GM12878 (cell line): ENCODE measurements around the gene NUDCD2. TPM values are rescaled to one million over a fixed set of nuclear protein-coding genes. Genes with fewer than 3 reads are reported as not detected.

ENCODE experiments used
- ATAC-seq: fragments of 200-7000 bp; cut with Tn5 transposase; 3 replicates; pipeline ENCODE4 v1.9.1; 2020; ENCODE audit warnings: mild to moderate bottlenecking, moderate library complexity
- BruUV-seq: library from RNA; stranded (reverse); fragments of 400-500 nt; replicated peaks from 2 replicates; lab custom pipeline; 2021; lab: Mats Ljungman, UMichigan
- CTCF ChIA-PET: fragments of 300-600 bp; sonication (Branson Sonifier 250); formaldehyde crosslinking; extraction: SDS; loops from one replicate; lab custom pipeline; 2021; ENCODE audit warnings: inconsistent platforms; lab: Yijun Ruan, JAX
- POLR2A ChIA-PET: fragments of 350-600 bp; formaldehyde crosslinking; extraction: SDS; loops from one replicate; lab custom pipeline; 2021; ENCODE audit warnings: inconsistent platforms; lab: Charles Lee
- RAD21 ChIA-PET: fragments of 300-600 bp; sonication (Branson Sonifier 250); formaldehyde crosslinking; loops from one replicate; lab custom pipeline; 2023; ENCODE audit warnings: antibody characterized with exemption; ENCODE audit not compliant: unreplicated experiment; lab: Charles Lee
- SMC1A ChIA-PET: fragments of 300-600 bp; sonication (Branson Sonifier 250); formaldehyde crosslinking; loops from one replicate; lab custom pipeline; 2023; ENCODE audit not compliant: unreplicated experiment, uncharacterized antibody; lab: Charles Lee
- DNase-seq: peaks from one replicate; pipeline ENCODE4 v3.0.0-alpha.2; 2011; ENCODE audit warnings: low read depth, low spot score
- FAIRE-seq: peaks from 3 replicates; lab custom pipeline; 2011; peaks lifted over from hg19 to GRCh38; lab: Jason Lieb, UNC
- H2AFZ ChIP-seq: 2 replicates; pipeline ENCODE4 v1.6.0; 2011; ENCODE audit warnings: low read depth, low read length, control low read depth; ENCODE audit not compliant: control insufficient read depth
- H3K27ac ChIP-seq: 2 replicates; pipeline ENCODE4 v1.5.1; 2011; ENCODE audit warnings: control low read depth; ENCODE audit not compliant: control insufficient read depth, insufficient read depth
- H3K27me3 ChIP-seq, 2 experiments: replicated peaks in 1 of 2; 2 replicates each; pipeline versions ENCODE4 v1.6.0 to v1.6.1; 2011; ENCODE audit warnings: low read length in 1 of 2; ENCODE audit not compliant: control insufficient read depth in 2 of 2, insufficient read depth in 2 of 2
- H3K36me3 ChIP-seq, 2 experiments: 2 replicates each; pipeline ENCODE4 v1.5.1; 2011; ENCODE audit warnings: low read length in 1 of 2; ENCODE audit not compliant: control insufficient read depth in 2 of 2, insufficient read depth in 2 of 2
- H3K4me1 ChIP-seq: 2 replicates; pipeline ENCODE4 v1.6.1; 2011; ENCODE audit warnings: mild to moderate bottlenecking, low read length, moderate library complexity, mixed read lengths; ENCODE audit not compliant: control insufficient read depth, insufficient read depth
- H3K4me2 ChIP-seq: 2 replicates; pipeline ENCODE4 v1.6.0; 2011; ENCODE audit warnings: control low read depth; ENCODE audit not compliant: control insufficient read depth, insufficient read depth
- H3K4me3 ChIP-seq: fragments of 200-600 bp; sonication (generic); 2 replicates; pipeline ENCODE4 v1.5.1; 2016
- H3K79me2 ChIP-seq: 2 replicates; pipeline ENCODE4 v1.6.0; 2011; ENCODE audit warnings: low read length; ENCODE audit not compliant: control insufficient read depth, insufficient read depth
- H3K9ac ChIP-seq: 2 replicates; pipeline ENCODE4 v1.8.0; 2011; ENCODE audit warnings: low read length, control low read depth, mixed read lengths; ENCODE audit not compliant: control insufficient read depth, insufficient read depth
- H3K9me3 ChIP-seq: replicated peaks from 3 replicates; pipeline ENCODE4 v1.5.1; 2011; ENCODE audit warnings: mild to moderate bottlenecking, low read length; ENCODE audit not compliant: control insufficient read depth, insufficient read depth
- H4K20me1 ChIP-seq: 2 replicates; pipeline ENCODE4 v1.6.0; 2011; ENCODE audit not compliant: control insufficient read depth, insufficient read depth
- ATF7 ChIP-seq: fragments of 450-650 bp; IDR thresholded peaks from 2 replicates; pipeline ENCODE4 v1.6.1; 2016; ENCODE audit warnings: low read depth, mild to moderate bottlenecking
- HCFC1 ChIP-seq: fragments of 150-350 bp; IDR thresholded peaks from 2 replicates; pipeline ENCODE4 v1.6.1; 2014; ENCODE audit warnings: low read length
- HDAC2 ChIP-seq: fragments of 200-600 bp; sonication (generic); IDR thresholded peaks from 2 replicates; pipeline ENCODE4 v1.6.1; 2017
- KAT2A ChIP-seq: conservative IDR thresholded peaks from 2 replicates; pipeline ENCODE4 v1.6.1; 2011; ENCODE audit warnings: low read depth, low read length; ENCODE audit not compliant: control insufficient read depth
- MEF2B ChIP-seq: fragments of 450-650 bp; IDR thresholded peaks from 2 replicates; pipeline ENCODE4 v1.6.1; 2018; ENCODE audit warnings: mild to moderate bottlenecking, moderate library complexity; ENCODE audit not compliant: partially characterized antibody, poor library complexity, severe bottlenecking
- NFXL1 ChIP-seq: fragments of 450-650 bp; IDR thresholded peaks from 2 replicates; pipeline ENCODE4 v1.6.1; 2017; ENCODE audit warnings: antibody characterized with exemption, mild to moderate bottlenecking, borderline replicate concordance
- PAX8 ChIP-seq: fragments of 450-650 bp; IDR thresholded peaks from 2 replicates; pipeline ENCODE4 v1.6.1; 2017; ENCODE audit warnings: mild to moderate bottlenecking, moderate library complexity
- RFX5 ChIP-seq: IDR thresholded peaks from 2 replicates; pipeline ENCODE4 v1.6.1; 2011; ENCODE audit warnings: low read depth, low read length, improper control_type of control experiment
- SIX5 ChIP-seq: IDR thresholded peaks from 2 replicates; pipeline ENCODE4 v1.6.1; 2011; ENCODE audit warnings: mild to moderate bottlenecking, low read depth, low read length, moderate library complexity; ENCODE audit not compliant: severe bottlenecking
- TCF12 ChIP-seq: IDR thresholded peaks from 2 replicates; pipeline ENCODE4 v1.6.1; 2011; ENCODE audit warnings: low read depth, mild to moderate bottlenecking, low read length
- YBX1 ChIP-seq: fragments of 450-650 bp; IDR thresholded peaks from 2 replicates; pipeline ENCODE4 v1.6.1; 2016; ENCODE audit warnings: antibody characterized with exemption
- YY1 ChIP-seq: IDR thresholded peaks from 2 replicates; pipeline ENCODE4 v1.6.1; 2011; ENCODE audit warnings: low read depth, mild to moderate bottlenecking, low read length
- ZSCAN29 ChIP-seq: fragments of 450-650 bp; IDR thresholded peaks from 2 replicates; pipeline ENCODE4 v1.6.1; 2017; ENCODE audit warnings: mild to moderate bottlenecking, moderate library complexity
- WGBS: methylation state at CpG from one replicate; pipeline ENCODE4 v1.1.6; 2016; ENCODE audit warnings: low lambda C conversion rate; ENCODE audit not compliant: insufficient replicate concordance, insufficient coverage; ENCODE audit errors: missing lambda C conversion rate; 5-methylcytosine and 5-hydroxymethylcytosine counted together
- in situ Hi-C: fragments of 300-500 bp; cut with MboI; formaldehyde crosslinking; loops from 9 replicates; pipeline ENCODE4 v1.14.3; 2018; ENCODE audit warnings: mixed read lengths
- intact Hi-C: fragments of 100-400 bp; cut with micrococcal nuclease; formaldehyde crosslinking; loops from one replicate; pipeline ENCODE4 v1.14.2; 2022; ENCODE audit not compliant: unreplicated experiment
- polyA plus RNA-seq, 11 experiments: library from polyadenylated mRNA; depleted of rRNA in 4 of 11; unstranded in 6 of 11; stranded (reverse) in 5 of 11; fragments of >200 nt; fragmentation: Nextera tagmentation in 4 of 11; fragmentation: Illumina TruSeq in 1 of 11; extraction: Ambion mirVana in 4 of 11; extraction: Trizol in 1 of 11; gene quantifications; 1 replicate in 1 of 11; 2 replicates in 10 of 11; pipeline versions ENCODE4 v1.2.1 to v1.2.3, GENCODE V29; 2011 to 2016; ENCODE audit warnings: inconsistent platforms in 2 of 11, missing spikeins in 2 of 11, low read depth in 1 of 11
- total RNA-seq, 4 experiments: library from RNA; depleted of rRNA in 3 of 4; stranded (reverse); fragments of >200 nt in 3 of 4; fragmentation: Illumina TruSeq in 1 of 4; extraction: Trizol in 1 of 4; gene quantifications; 2 replicates each; pipeline versions ENCODE4 v1.2.1 to v1.2.3, GENCODE V29; 2013 to 2021
- TF ChIP-seq, protein P1 (sequence below): IDR thresholded peaks from 2 replicates; pipeline ENCODE4 v1.6.1; 2011; ENCODE audit warnings: low read depth, mild to moderate bottlenecking, low read length, moderate library complexity, borderline replicate concordance; ENCODE audit errors: extremely low read depth
- TF ChIP-seq, protein P2 (sequence below): IDR thresholded peaks from 2 replicates; pipeline ENCODE4 v1.6.1; 2011; ENCODE audit warnings: borderline replicate concordance, low read depth, mild to moderate bottlenecking, moderate library complexity, low read length; ENCODE audit not compliant: insufficient read depth, poor library complexity, severe bottlenecking
- TF ChIP-seq, protein P3 (sequence below): fragments of 150-350 bp; IDR thresholded peaks from 2 replicates; pipeline ENCODE4 v1.6.1; 2014; ENCODE audit warnings: mild to moderate bottlenecking, low read depth, low read length
- TF ChIP-seq, protein P4 (sequence below): fragments of 450-650 bp; IDR thresholded peaks from 2 replicates; pipeline ENCODE4 v1.6.1; 2017; ENCODE audit warnings: antibody characterized with exemption, mild to moderate bottlenecking, moderate library complexity
- TF ChIP-seq, protein P5 (sequence below): IDR thresholded peaks from 2 replicates; pipeline ENCODE4 v1.6.1; 2011; ENCODE audit warnings: low read depth, low read length, improper control_type of control experiment, borderline replicate concordance

The NUDCD2 gene
- total and polyA plus RNA-seq, 10 of the 15 experiments (the other 5 are each of a cell fraction or from before 2014, with no cell fraction given), result 9.1 to 133 (median 24.6) TPM

DNA sequence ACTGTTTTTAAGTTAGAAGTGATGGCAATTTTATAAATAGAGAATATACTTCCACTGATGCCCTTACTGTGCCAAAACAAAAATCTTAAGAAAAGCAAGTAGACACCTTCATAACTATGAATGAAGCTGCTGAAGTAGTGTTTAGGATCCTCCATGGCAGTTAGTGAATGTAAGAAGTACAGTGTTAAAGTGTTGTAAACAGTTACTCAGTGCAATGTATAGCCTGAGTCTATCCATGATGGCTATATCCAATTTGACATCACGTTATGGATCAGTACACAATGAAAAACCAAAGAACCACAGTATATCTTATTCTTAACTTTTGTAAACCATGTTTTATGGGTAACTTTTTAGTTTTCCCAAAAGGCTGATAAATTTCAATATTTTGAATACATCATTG is 15.4 kb downstream of the NUDCD2 start:
- no TSS peak for BruUV-seq
- Histone ChIP-seq H3K36me3 (peaks cover 0 to 34% of the 10 kb centered on the region in 2 experiments; a peak in 3 of 4 replicates), H3K27ac (no peak overlapping the region), H3K4me3 (no peak overlapping the region), H4K20me1 (no peaks in the 10 kb centered on the region), H3K4me1 (no peaks in the 10 kb centered on the region), H3K27me3 (no peaks in the 10 kb centered on the region), H2AFZ (no peak overlapping the region), H3K9ac (no peak overlapping the region), H3K9me3 (no peaks in the 10 kb centered on the region; the same call in 2 of the 3 replicates), H3K79me2 (peaks cover 16% of the 10 kb centered on the region), H3K4me2 (no peak overlapping the region)
- WGBS, result 100% methylated on average over 1 of the region's 1 CpG
- ChIA-PET RAD21 (no interaction called here), SMC1A (no interaction called here), CTCF (interaction anchor here (2.2 to 7.6 kb wide), 2 partner anchors 10 to 14 kb away, joined by 7 to 74 read pairs; partner anchors contain the start of genes HMMR and NUDCD2), POLR2A (interaction anchor here (1.2 kb wide), 1 partner anchor 11 kb away, joined by 4 read pairs; no protein-coding TSS in a partner anchor)
- intact Hi-C loops (no loop called here), in situ Hi-C loops (no loop called here)
- DNase-seq (no peak), FAIRE-seq (no peak), ATAC-seq (no peak)
- TF ChIP-seq MEF2B (no peak), HDAC2 (no peak), NFXL1 (no peak), KAT2A (no peak), HCFC1 (no peak), PAX8 (no peak), ATF7 (no peak), RFX5 (no peak), YBX1 (no peak), ZSCAN29 (no peak), SIX5 (no peak), TCF12 (no peak), YY1 (no peak)
- TF ChIP-seq, protein P1, sequence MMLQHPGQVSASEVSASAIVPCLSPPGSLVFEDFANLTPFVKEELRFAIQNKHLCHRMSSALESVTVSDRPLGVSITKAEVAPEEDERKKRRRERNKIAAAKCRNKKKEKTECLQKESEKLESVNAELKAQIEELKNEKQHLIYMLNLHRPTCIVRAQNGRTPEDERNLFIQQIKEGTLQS, result no peak
- TF ChIP-seq, protein P2, sequence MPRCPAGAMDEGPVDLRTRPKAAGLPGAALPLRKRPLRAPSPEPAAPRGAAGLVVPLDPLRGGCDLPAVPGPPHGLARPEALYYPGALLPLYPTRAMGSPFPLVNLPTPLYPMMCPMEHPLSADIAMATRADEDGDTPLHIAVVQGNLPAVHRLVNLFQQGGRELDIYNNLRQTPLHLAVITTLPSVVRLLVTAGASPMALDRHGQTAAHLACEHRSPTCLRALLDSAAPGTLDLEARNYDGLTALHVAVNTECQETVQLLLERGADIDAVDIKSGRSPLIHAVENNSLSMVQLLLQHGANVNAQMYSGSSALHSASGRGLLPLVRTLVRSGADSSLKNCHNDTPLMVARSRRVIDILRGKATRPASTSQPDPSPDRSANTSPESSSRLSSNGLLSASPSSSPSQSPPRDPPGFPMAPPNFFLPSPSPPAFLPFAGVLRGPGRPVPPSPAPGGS, result no peak
- TF ChIP-seq, protein P3, sequence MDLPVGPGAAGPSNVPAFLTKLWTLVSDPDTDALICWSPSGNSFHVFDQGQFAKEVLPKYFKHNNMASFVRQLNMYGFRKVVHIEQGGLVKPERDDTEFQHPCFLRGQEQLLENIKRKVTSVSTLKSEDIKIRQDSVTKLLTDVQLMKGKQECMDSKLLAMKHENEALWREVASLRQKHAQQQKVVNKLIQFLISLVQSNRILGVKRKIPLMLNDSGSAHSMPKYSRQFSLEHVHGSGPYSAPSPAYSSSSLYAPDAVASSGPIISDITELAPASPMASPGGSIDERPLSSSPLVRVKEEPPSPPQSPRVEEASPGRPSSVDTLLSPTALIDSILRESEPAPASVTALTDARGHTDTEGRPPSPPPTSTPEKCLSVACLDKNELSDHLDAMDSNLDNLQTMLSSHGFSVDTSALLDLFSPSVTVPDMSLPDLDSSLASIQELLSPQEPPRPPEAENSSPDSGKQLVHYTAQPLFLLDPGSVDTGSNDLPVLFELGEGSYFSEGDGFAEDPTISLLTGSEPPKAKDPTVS, result no peak
- TF ChIP-seq, protein P4, sequence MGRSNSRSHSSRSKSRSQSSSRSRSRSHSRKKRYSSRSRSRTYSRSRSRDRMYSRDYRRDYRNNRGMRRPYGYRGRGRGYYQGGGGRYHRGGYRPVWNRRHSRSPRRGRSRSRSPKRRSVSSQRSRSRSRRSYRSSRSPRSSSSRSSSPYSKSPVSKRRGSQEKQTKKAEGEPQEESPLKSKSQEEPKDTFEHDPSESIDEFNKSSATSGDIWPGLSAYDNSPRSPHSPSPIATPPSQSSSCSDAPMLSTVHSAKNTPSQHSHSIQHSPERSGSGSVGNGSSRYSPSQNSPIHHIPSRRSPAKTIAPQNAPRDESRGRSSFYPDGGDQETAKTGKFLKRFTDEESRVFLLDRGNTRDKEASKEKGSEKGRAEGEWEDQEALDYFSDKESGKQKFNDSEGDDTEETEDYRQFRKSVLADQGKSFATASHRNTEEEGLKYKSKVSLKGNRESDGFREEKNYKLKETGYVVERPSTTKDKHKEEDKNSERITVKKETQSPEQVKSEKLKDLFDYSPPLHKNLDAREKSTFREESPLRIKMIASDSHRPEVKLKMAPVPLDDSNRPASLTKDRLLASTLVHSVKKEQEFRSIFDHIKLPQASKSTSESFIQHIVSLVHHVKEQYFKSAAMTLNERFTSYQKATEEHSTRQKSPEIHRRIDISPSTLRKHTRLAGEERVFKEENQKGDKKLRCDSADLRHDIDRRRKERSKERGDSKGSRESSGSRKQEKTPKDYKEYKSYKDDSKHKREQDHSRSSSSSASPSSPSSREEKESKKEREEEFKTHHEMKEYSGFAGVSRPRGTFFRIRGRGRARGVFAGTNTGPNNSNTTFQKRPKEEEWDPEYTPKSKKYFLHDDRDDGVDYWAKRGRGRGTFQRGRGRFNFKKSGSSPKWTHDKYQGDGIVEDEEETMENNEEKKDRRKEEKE, result no peak
- TF ChIP-seq, protein P5, sequence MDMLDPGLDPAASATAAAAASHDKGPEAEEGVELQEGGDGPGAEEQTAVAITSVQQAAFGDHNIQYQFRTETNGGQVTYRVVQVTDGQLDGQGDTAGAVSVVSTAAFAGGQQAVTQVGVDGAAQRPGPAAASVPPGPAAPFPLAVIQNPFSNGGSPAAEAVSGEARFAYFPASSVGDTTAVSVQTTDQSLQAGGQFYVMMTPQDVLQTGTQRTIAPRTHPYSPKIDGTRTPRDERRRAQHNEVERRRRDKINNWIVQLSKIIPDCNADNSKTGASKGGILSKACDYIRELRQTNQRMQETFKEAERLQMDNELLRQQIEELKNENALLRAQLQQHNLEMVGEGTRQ, result no peak
